ENCODE data around the gene PLD5.

The PLD5 gene

DNA sequence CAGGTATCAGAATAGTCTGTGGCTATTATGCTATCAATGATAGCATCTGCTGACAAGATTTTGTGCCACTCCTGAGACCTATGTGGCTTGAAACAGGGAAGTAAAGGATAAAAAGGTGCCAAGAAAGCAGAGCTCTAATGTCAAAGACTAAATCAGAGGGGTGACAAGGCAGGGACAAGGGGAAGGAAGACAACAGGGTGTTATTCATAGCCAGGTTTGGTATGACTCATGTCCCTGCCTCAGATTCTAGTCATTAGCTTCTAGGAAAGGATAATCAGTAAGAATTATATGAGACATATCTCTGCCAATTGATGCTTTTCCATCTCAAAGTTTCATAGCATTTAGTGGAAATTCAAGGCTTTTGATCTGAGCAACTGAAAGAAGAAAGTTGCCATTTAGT is 31.8 kb upstream of the PLD5 start:
- Histone ChIP-seq H3K4me1 (no peaks in the 10 kb centered on the region), H3K36me3 (ENCODE audit: control insufficient read depth, insufficient read depth, low read length) (no peaks in the 10 kb centered on the region), H2AFZ (no peak overlapping the region), H3K79me2 (no peaks in the 10 kb centered on the region), H3K4me3 (ENCODE audit: low read depth, low read length) (no peak overlapping the region), H3K9me3 (ENCODE audit: control insufficient read depth, low read length) (no peaks in the 10 kb centered on the region), H3K4me2 (ENCODE audit: low read length) (no peak overlapping the region), H3K27me3 (ENCODE audit: control insufficient read depth, insufficient read depth, low read length) (no peaks in the 10 kb centered on the region), H3K9ac (no peak overlapping the region), H3K27ac (no peak overlapping the region)
- TF ChIP-seq, protein P1, sequence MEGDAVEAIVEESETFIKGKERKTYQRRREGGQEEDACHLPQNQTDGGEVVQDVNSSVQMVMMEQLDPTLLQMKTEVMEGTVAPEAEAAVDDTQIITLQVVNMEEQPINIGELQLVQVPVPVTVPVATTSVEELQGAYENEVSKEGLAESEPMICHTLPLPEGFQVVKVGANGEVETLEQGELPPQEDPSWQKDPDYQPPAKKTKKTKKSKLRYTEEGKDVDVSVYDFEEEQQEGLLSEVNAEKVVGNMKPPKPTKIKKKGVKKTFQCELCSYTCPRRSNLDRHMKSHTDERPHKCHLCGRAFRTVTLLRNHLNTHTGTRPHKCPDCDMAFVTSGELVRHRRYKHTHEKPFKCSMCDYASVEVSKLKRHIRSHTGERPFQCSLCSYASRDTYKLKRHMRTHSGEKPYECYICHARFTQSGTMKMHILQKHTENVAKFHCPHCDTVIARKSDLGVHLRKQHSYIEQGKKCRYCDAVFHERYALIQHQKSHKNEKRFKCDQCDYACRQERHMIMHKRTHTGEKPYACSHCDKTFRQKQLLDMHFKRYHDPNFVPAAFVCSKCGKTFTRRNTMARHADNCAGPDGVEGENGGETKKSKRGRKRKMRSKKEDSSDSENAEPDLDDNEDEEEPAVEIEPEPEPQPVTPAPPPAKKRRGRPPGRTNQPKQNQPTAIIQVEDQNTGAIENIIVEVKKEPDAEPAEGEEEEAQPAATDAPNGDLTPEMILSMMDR (IDR thresholded peaks at IDR 0.05) = no peak

DNA sequence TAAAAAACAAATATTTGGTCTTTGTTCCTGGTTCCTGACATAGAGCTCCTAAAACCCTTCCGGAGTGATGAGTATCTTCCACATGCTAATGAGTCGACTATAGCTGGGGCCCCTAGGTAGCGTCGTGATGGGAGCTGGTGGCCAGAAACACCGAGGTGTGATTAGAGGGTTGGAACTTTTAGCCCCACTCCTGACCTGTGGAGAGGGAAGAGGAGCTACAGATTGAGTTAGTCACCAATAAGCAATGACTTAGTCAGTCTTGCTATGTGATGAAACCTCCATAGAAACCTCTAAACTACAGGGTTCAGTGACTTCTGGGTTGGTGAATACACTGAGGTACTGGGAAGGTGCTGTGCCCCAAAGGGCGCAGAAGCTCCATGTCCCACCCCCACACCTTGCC is 30.1 kb upstream of the PLD5 start:
- H3K9ac ChIP-seq = no peak overlapping the region
- H3K4me2 ChIP-seq (ENCODE audit: low read length) = no peak overlapping the region
- no peak overlapping the region for H2AFZ ChIP-seq
- H3K27me3 ChIP-seq (ENCODE audit: control insufficient read depth, insufficient read depth, low read length) = no peaks in the 10 kb centered on the region
- no peaks in the 10 kb centered on the region for H3K4me1 ChIP-seq
- H3K4me3 ChIP-seq (ENCODE audit: low read depth, low read length) = no peak overlapping the region
- no peaks in the 10 kb centered on the region for H3K79me2 ChIP-seq
- TF ChIP-seq, protein P1 (IDR thresholded peaks at IDR 0.05) = no peak
- no peaks in the 10 kb centered on the region for H3K9me3 ChIP-seq (ENCODE audit: control insufficient read depth, low read length)
- no peaks in the 10 kb centered on the region for H3K36me3 ChIP-seq (ENCODE audit: control insufficient read depth, insufficient read depth, low read length)
- no peak overlapping the region for H3K27ac ChIP-seq

DNA sequence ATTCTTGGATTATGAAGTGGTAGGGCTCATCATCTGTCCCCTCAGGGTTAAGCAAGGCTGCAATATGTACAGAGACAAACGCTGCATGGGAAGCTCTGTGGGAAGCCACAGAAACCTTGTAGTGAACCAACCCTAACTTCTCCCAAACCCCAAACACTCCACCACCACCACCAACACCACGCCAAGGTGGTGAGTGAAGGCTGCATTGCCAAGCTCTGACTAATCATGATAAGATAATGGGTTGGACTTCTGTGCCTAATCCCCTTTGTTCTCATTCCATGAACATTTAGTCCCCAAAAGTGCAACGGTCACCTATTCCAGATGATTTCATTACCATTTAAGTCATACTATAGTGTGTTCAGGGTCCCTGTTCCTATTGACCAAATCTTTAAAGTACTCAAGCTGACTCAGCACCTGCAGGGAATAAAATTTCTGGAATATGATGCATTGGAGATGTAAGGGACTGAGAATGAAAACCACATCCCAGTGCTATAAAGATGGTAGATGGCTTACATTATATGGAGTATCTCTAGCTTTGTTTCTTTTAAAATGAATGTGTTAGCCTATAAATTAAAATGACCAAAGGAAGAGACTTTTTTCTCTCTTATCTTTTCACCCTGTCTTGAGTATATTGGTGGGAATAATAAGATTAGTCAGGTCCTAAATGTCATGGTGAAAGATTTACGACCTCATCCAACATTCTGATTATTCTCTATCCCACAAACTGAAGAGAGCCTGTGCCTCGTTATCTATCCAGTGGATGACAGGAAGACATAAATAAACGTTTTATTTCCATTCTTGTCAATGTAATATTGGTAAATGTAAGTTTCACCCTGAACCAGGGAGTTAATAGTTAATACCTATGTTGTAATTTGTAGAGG is 22.6 kb upstream of the PLD5 start:
- Histone ChIP-seq H3K9ac (no peak overlapping the region), H3K36me3 (ENCODE audit: control insufficient read depth, insufficient read depth, low read length) (no peaks in the 10 kb centered on the region), H3K9me3 (ENCODE audit: control insufficient read depth, low read length) (no peaks in the 10 kb centered on the region), H3K27ac (no peak overlapping the region), H3K4me1 (no peaks in the 10 kb centered on the region), H3K27me3 (ENCODE audit: control insufficient read depth, insufficient read depth, low read length) (no peaks in the 10 kb centered on the region), H3K4me3 (ENCODE audit: low read depth, low read length) (no peak overlapping the region), H2AFZ (no peak overlapping the region), H3K4me2 (ENCODE audit: low read length) (no peak overlapping the region), H3K79me2 (no peaks in the 10 kb centered on the region)
- TF ChIP-seq, protein P1 (IDR thresholded peaks at IDR 0.05) = no peak

DNA sequence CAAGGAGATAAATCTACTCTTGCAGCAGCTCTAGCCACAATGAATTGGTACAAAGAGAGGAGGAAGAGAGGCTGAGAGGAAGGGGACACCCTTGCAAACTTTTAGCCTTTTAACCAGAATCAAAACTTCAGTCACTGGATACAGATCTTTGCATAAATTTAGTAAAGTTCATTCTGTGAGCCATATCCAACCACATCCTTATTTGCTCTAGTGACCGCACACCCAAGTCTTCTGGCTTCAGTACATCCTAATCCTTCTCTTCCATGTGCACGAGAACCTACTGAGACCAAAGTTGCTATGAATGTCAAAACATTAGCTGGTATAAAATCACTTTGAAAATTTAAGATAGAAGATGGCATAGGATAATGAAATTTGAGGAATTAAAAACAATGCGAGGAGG is 21.9 kb upstream of the PLD5 start:
- H3K4me2 ChIP-seq (ENCODE audit: low read length) = no peak overlapping the region
- H3K4me3 ChIP-seq (ENCODE audit: low read depth, low read length) = no peak overlapping the region
- no peaks in the 10 kb centered on the region for H3K79me2 ChIP-seq
- H3K4me1 ChIP-seq = no peaks in the 10 kb centered on the region
- no peak overlapping the region for H3K9ac ChIP-seq
- H3K36me3 ChIP-seq (ENCODE audit: control insufficient read depth, insufficient read depth, low read length) = no peaks in the 10 kb centered on the region
- H3K27ac ChIP-seq = no peak overlapping the region
- TF ChIP-seq, protein P1 (IDR thresholded peaks at IDR 0.05) = no peak
- H3K9me3 ChIP-seq (ENCODE audit: control insufficient read depth, low read length) = no peaks in the 10 kb centered on the region
- H2AFZ ChIP-seq = no peak overlapping the region
- H3K27me3 ChIP-seq (ENCODE audit: control insufficient read depth, insufficient read depth, low read length) = no peaks in the 10 kb centered on the region

DNA sequence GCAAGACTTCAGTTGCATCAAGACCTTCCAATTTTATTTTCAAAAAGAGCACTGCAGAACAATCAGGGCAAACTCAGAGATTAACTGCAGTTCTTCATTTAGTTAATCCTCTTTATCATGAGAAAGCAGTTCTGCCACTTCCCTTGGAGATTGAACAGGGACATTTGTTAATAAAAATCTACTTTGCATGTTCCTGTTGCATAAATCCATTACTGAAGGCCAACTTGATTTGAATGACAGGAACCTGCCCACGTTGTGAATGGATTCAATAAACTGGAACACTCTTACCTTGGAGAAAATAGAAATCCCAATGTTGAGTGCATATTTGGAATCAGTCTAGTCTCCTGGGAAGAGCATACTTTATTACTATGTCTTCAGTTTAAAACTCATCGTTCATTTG is 19.6 kb upstream of the PLD5 start:
- TF ChIP-seq, protein P1 (IDR thresholded peaks at IDR 0.05) = no peak

More for the DNA sequence above, 19.6 kb upstream of the PLD5 start:
- H3K27ac ChIP-seq = no peak overlapping the region
- no peaks in the 10 kb centered on the region for H3K4me1 ChIP-seq
- no peak overlapping the region for H2AFZ ChIP-seq
- H3K9ac ChIP-seq = no peak overlapping the region
- H3K79me2 ChIP-seq = no peaks in the 10 kb centered on the region
- H3K36me3 ChIP-seq (ENCODE audit: control insufficient read depth, insufficient read depth, low read length) = no peaks in the 10 kb centered on the region
- H3K9me3 ChIP-seq (ENCODE audit: control insufficient read depth, low read length) = no peaks in the 10 kb centered on the region
- H3K4me3 ChIP-seq (ENCODE audit: low read depth, low read length) = no peak overlapping the region
- H3K27me3 ChIP-seq (ENCODE audit: control insufficient read depth, insufficient read depth, low read length) = no peaks in the 10 kb centered on the region
- no peak overlapping the region for H3K4me2 ChIP-seq (ENCODE audit: low read length)
